ENCODE data around the gene RARS1. TPM values are rescaled to one million over a fixed set of nuclear protein-coding genes. Genes with fewer than 3 reads are reported as not detected.

The RARS1 gene
- total RNA-seq, result 74.6 and 102 TPM in 2 replicates

GRCh38 chr5:168486136-168486879, at the start of gene RARS1:
Gene RARS1, plus strand, starts transcription at chr5:168486471. Its CDS starts 28 bp downstream, at chr5:168486499.

GRCh38 chr5:168528521-168529373, 42.5 kb downstream of the RARS1 start, which contains the start of gene FBLL1:
Gene FBLL1, plus strand, starts transcription at chr5:168529305. Its CDS starts 200 bp downstream, at chr5:168529505.

Other genes starting within 250 kb of the RARS1 start
- gene WWC1, start 194.8 kb upstream of the RARS1 start, total RNA-seq, result under 0.01 and 0.33 TPM in 2 replicates
- gene FBLL1, start 42.8 kb downstream of the RARS1 start, total RNA-seq, result 0.43 and 0.98 TPM in 2 replicates
- gene PANK3, start 92.9 kb downstream of the RARS1 start, total RNA-seq, result 56.4 and 58.0 TPM in 2 replicates